Mesendoderm (in vitro differentiated cells): ENCODE results near the gene TENM4.

ENCODE experiments used
- DNase-seq: peaks from one replicate; pipeline ENCODE4 v3.0.0; 2013
- H2AK5ac ChIP-seq: 2 replicates; pipeline ENCODE4 v1.6.1; 2013; ENCODE audit warnings: low read length, inconsistent platforms
- H2BK120ac ChIP-seq: 2 replicates; pipeline ENCODE4 v1.6.1; 2013; ENCODE audit warnings: low read depth, mild to moderate bottlenecking, low read length, moderate library complexity, mixed read lengths
- H2BK15ac ChIP-seq: replicated peaks from 2 replicates; pipeline ENCODE4 v1.6.1; 2013; ENCODE audit warnings: low read depth, mild to moderate bottlenecking, moderate library complexity
- H2BK5ac ChIP-seq: 2 replicates; pipeline ENCODE4 v1.6.1; 2013; ENCODE audit warnings: low read length, inconsistent platforms
- H3K18ac ChIP-seq: 2 replicates; pipeline ENCODE4 v1.6.1; 2013; ENCODE audit warnings: mild to moderate bottlenecking, low read length, mixed read lengths
- H3K23ac ChIP-seq: one replicate; pipeline ENCODE4 v1.6.1; 2013; ENCODE audit warnings: low read length
- H3K27ac ChIP-seq: 2 replicates; pipeline ENCODE4 v1.5.1; 2013; ENCODE audit warnings: low read depth, mild to moderate bottlenecking, inconsistent platforms, low read length, moderate library complexity
- H3K27me3 ChIP-seq: 2 replicates; pipeline ENCODE4 v1.6.1; 2013; ENCODE audit warnings: low read length, control low read depth, mild to moderate bottlenecking, inconsistent platforms; ENCODE audit not compliant: insufficient read depth, poor library complexity
- H3K36me3 ChIP-seq: 2 replicates; pipeline ENCODE4 v1.6.1; 2013; ENCODE audit warnings: low read length, inconsistent platforms; ENCODE audit not compliant: control insufficient read depth, insufficient read depth
- H3K4ac ChIP-seq: one replicate; pipeline ENCODE4 v1.6.1; 2013; ENCODE audit warnings: low read depth, mild to moderate bottlenecking, low read length, moderate library complexity
- H3K4me1 ChIP-seq: 2 replicates; pipeline ENCODE4 v1.6.1; 2013; ENCODE audit warnings: low read depth, low read length, inconsistent platforms; ENCODE audit not compliant: control insufficient read depth
- H3K4me2 ChIP-seq: 2 replicates; pipeline ENCODE4 v1.6.1; 2013; ENCODE audit warnings: low read length
- H3K4me3 ChIP-seq: 2 replicates; pipeline ENCODE4 v1.5.1; 2013; ENCODE audit warnings: mild to moderate bottlenecking, low read length
- H3K56ac ChIP-seq: one replicate; pipeline ENCODE4 v1.6.1; 2013; ENCODE audit warnings: low read length
- H3K79me1 ChIP-seq: 2 replicates; pipeline ENCODE4 v1.6.1; 2013; ENCODE audit warnings: low read length, inconsistent platforms
- H3K79me2 ChIP-seq: 2 replicates; pipeline ENCODE4 v1.6.1; 2013; ENCODE audit warnings: mild to moderate bottlenecking, low read length; ENCODE audit not compliant: control insufficient read depth, insufficient read depth
- H3K9ac ChIP-seq: 2 replicates; pipeline ENCODE4 v1.6.1; 2013; ENCODE audit warnings: low read length, inconsistent platforms
- H4K5ac ChIP-seq: one replicate; pipeline ENCODE4 v1.6.1; 2013; ENCODE audit warnings: low read length
- H4K8ac ChIP-seq: one replicate; pipeline ENCODE4 v1.6.1; 2013; ENCODE audit warnings: low read depth, mild to moderate bottlenecking, control low read depth, low read length, moderate library complexity
- WGBS: extraction: QIAGEN DNeasy Blood & Tissue Kit; methylation state at CpG from one replicate; pipeline ENCODE4 v1.1.7; 2013; ENCODE audit warnings: low lambda C conversion rate, missing lambda C conversion rate; ENCODE audit not compliant: insufficient coverage; ENCODE audit errors: extremely low coverage; 5-methylcytosine and 5-hydroxymethylcytosine counted together

TENM4 gene

DNA sequence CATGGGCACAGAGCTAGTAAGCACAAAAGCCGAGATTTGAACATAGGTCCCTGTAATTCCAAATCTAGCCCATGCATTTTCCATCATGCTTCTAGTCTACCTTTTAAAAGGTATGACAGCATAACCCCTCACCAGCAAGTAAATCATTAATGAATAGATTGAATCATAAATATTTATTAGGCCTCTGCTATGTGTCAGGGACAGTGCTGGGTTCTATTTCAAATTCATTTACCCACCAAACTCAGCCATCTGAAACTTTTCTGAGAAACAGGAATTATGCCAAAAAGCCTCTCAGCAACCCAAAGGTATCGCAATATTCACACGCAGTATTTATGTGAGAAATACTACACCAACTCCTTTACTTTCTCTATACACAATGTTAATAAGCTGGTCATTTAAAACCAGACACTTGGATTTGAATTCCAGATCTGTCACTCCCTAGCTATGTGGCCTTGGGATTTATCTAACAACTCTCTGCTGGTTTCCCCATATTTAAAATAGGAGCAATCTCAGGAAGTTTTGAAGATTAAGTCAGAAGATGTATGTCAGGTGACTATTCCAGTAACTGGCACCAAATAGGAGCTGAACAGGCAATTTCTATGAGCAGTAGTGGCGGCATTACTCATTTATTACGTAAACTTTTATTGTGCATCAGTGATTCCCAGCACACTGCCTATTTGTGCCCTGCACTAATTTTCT is 191.4 kb downstream of the TENM4 start:
- H3K4me3 ChIP-seq, result no peak overlapping the region
- no peak overlapping the region for H2AK5ac ChIP-seq
- H2BK5ac ChIP-seq, result no peak overlapping the region
- H3K23ac ChIP-seq, result no peak overlapping the region
- H4K8ac ChIP-seq, result no peak overlapping the region
- H2BK15ac ChIP-seq, result no peak overlapping the region
- H3K4me2 ChIP-seq, result no peak overlapping the region
- no peak overlapping the region for H3K56ac ChIP-seq
- no peaks in the 10 kb centered on the region for H3K79me2 ChIP-seq
- DNase-seq, result no peak
- H4K5ac ChIP-seq, result no peak overlapping the region
- WGBS, result no CpG with 5 or more reads among the region's 5 CpGs
- H3K4me1 ChIP-seq, result no peaks in the 10 kb centered on the region
- no peak overlapping the region for H3K9ac ChIP-seq
- H3K4ac ChIP-seq, result no peak overlapping the region
- H3K27me3 ChIP-seq, result no peaks in the 10 kb centered on the region
- H3K79me1 ChIP-seq, result peaks cover 3% of the 10 kb centered on the region
- H2BK120ac ChIP-seq, result no peak overlapping the region
- no peak overlapping the region for H3K27ac ChIP-seq
- H3K18ac ChIP-seq, result no peak overlapping the region
- H3K36me3 ChIP-seq, result no peaks in the 10 kb centered on the region

- Histone ChIP-seq H2AK5ac (no peak overlapping the region), H4K8ac (no peak overlapping the region), H3K79me1 (no peaks in the 10 kb centered on the region), H3K4me2 (no peak overlapping the region), H3K4ac (no peak overlapping the region), H3K23ac (no peak overlapping the region), H3K27me3 (no peaks in the 10 kb centered on the region), H4K5ac (no peak overlapping the region), H2BK120ac (no peak overlapping the region), H2BK15ac (no peak overlapping the region), H3K4me3 (no peak overlapping the region), H3K79me2 (no peaks in the 10 kb centered on the region), H3K27ac (no peak overlapping the region), H3K18ac (no peak overlapping the region), H3K36me3 (no peaks in the 10 kb centered on the region), H3K56ac (no peak overlapping the region), H3K4me1 (no peaks in the 10 kb centered on the region), H2BK5ac (no peak overlapping the region), H3K9ac (no peak overlapping the region)
- no peak for DNase-seq
- no CpG with 5 or more reads among the region's 2 CpGs for WGBS
Measured at GRCh38 chr11:79244798-79245197, 196.0 kb downstream of the TENM4 start.

DNA sequence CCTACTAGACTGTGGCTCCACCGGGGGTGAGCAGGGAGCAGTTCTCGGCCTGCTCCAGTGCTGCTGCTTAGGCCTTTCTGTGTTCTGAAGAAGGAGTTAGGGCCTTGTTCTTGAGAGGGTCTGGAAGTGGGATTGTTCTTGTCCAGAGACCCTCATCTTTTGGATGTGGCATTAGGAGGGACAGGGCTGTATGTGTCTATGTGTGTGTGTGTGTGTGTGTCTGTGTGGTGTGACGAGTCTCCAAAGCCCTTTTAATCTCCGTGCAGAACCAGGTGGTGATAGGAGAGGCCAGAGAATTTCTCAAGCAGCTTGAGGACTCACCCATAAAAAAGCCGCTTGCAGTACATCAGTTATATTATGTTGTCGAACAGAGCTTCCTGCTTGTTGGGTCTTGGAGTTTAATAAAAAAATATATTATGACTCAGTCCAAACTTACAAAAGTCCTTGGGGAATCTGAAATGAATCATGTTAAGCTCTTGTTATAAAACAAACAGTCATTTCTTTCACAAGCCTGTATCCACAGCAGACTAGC is 196.5 kb downstream of the TENM4 start:
- Histone ChIP-seq H3K27ac (no peak overlapping the region), H2AK5ac (no peak overlapping the region), H3K79me1 (no peaks in the 10 kb centered on the region), H2BK120ac (no peak overlapping the region), H2BK5ac (no peak overlapping the region), H3K9ac (no peak overlapping the region), H3K4me2 (no peak overlapping the region), H3K79me2 (no peaks in the 10 kb centered on the region), H3K56ac (no peak overlapping the region), H4K5ac (no peak overlapping the region), H2BK15ac (no peak overlapping the region), H3K36me3 (no peaks in the 10 kb centered on the region), H3K4me3 (no peak overlapping the region), H4K8ac (no peak overlapping the region), H3K4ac (no peak overlapping the region), H3K23ac (no peak overlapping the region), H3K27me3 (no peaks in the 10 kb centered on the region), H3K18ac (no peak overlapping the region), H3K4me1 (no peaks in the 10 kb centered on the region)
- no peak for DNase-seq
- no CpG with 5 or more reads among the region's 6 CpGs for WGBS

GRCh38 chr11:79243422-79244210 is 197.2 kb downstream of the TENM4 start:
- no peaks in the 10 kb centered on the region for H3K4me1 ChIP-seq
- no peak overlapping the region for H3K9ac ChIP-seq
- no peaks in the 10 kb centered on the region for H3K27me3 ChIP-seq
- H3K18ac ChIP-seq, result no peak overlapping the region
- no peak overlapping the region for H3K4me3 ChIP-seq
- no peaks in the 10 kb centered on the region for H3K79me2 ChIP-seq
- no peak overlapping the region for H3K27ac ChIP-seq
- WGBS, result no CpG with 5 or more reads among the region's 16 CpGs
- no peak overlapping the region for H3K4ac ChIP-seq
- DNase-seq, result no peak
- no peak overlapping the region for H2BK120ac ChIP-seq
- no peak overlapping the region for H3K56ac ChIP-seq
- no peak overlapping the region for H2BK15ac ChIP-seq
- H3K79me1 ChIP-seq, result no peaks in the 10 kb centered on the region
- no peak overlapping the region for H2AK5ac ChIP-seq
- no peaks in the 10 kb centered on the region for H3K36me3 ChIP-seq
- H4K8ac ChIP-seq, result no peak overlapping the region
- H4K5ac ChIP-seq, result no peak overlapping the region
- H3K23ac ChIP-seq, result no peak overlapping the region
- no peak overlapping the region for H2BK5ac ChIP-seq
- H3K4me2 ChIP-seq, result no peak overlapping the region

DNA sequence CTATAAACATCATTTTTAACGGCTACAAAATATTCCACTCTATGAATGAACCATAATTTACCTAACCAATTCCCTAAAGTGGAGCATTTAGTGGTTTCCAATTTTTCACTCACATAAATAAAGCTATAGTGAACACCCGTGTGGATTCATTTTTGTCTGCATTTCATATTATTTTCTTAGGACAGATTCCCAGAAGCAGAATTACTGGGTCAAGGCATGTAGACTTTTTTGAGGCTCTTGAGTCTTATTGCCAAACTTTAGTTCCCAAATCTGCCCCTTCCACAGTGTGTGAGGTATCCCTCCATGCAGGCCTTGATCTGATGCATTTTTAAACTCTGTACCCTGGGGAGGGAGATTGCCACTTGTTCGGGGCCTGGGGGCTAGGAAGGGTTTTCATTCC is 198.2 kb downstream of the TENM4 start:
- Histone ChIP-seq H3K4me3 (no peak overlapping the region), H4K5ac (no peak overlapping the region), H3K27ac (no peak overlapping the region), H3K4me2 (no peak overlapping the region), H3K79me2 (no peaks in the 10 kb centered on the region), H2BK120ac (no peak overlapping the region), H3K4ac (no peak overlapping the region), H3K27me3 (no peaks in the 10 kb centered on the region), H3K56ac (no peak overlapping the region), H2AK5ac (no peak overlapping the region), H4K8ac (no peak overlapping the region), H3K18ac (no peak overlapping the region), H3K79me1 (no peaks in the 10 kb centered on the region), H2BK5ac (no peak overlapping the region), H3K4me1 (no peaks in the 10 kb centered on the region), H3K36me3 (no peaks in the 10 kb centered on the region), H3K23ac (no peak overlapping the region), H3K9ac (no peak overlapping the region), H2BK15ac (no peak overlapping the region)
- no CpG with 5 or more reads among the region's 3 CpGs for WGBS
- DNase-seq, result no peak
